H1 (cell line): Measurements from ENCODE around the gene FSIP1. TPM values are rescaled to one million over a fixed set of nuclear protein-coding genes. Genes with fewer than 3 reads are reported as not detected.
A peak's percentile ranks its signal among the peaks of the same experiment; 100 is the strongest.

ENCODE experiments used
- CTCF ChIA-PET: fragments of 300-600 bp; sonication (Branson Sonifier 250); formaldehyde crosslinking; loops from one replicate; lab custom pipeline; 2021; ENCODE audit not compliant: partially characterized antibody; lab: Charles Lee
- POLR2A ChIA-PET: fragments of 300-600 bp; sonication (Branson Sonifier 250); formaldehyde crosslinking; loops from one replicate; lab custom pipeline; 2021; ENCODE audit warnings: inconsistent platforms; ENCODE audit not compliant: partially characterized antibody; lab: Charles Lee
- DNase-seq, 2 experiments: peaks; one replicate each; pipeline versions ENCODE4 v3.0.0 to v3.0.0-alpha.2; 2010 to 2022; ENCODE audit warnings: low spot score in 2 of 2, low read depth in 1 of 2, mixed read lengths in 1 of 2
- FAIRE-seq: peaks from 2 replicates; lab custom pipeline; 2011; peaks lifted over from hg19 to GRCh38; lab: Jason Lieb, UNC
- H2AFZ ChIP-seq: 2 replicates; pipeline ENCODE4 v1.8.1; 2012; ENCODE audit warnings: low read length, inconsistent platforms
- H2AK5ac ChIP-seq: 2 replicates; pipeline ENCODE4 v1.6.1; 2013; ENCODE audit warnings: low read depth, low read length
- H2BK120ac ChIP-seq: replicated peaks from 2 replicates; pipeline ENCODE3; 2013; ENCODE audit warnings: low read depth, low read length, inconsistent platforms
- H2BK12ac ChIP-seq: 2 replicates; pipeline ENCODE4 v1.6.1; 2013; ENCODE audit warnings: low read depth, low read length
- H2BK15ac ChIP-seq: 2 replicates; pipeline ENCODE4 v1.6.1; 2013; ENCODE audit warnings: low read length
- H2BK20ac ChIP-seq: 2 replicates; pipeline ENCODE4 v1.6.1; 2013; ENCODE audit warnings: low read length
- H2BK5ac ChIP-seq: 2 replicates; pipeline ENCODE4 v1.6.1; 2013; ENCODE audit warnings: low read depth, low read length
- H3K14ac ChIP-seq: 2 replicates; pipeline ENCODE4 v1.6.1; 2013; ENCODE audit warnings: inconsistent platforms; ENCODE audit not compliant: insufficient read length
- H3K18ac ChIP-seq: 2 replicates; pipeline ENCODE4 v1.6.1; 2013; ENCODE audit warnings: low read length; ENCODE audit errors: extremely low read depth
- H3K23ac ChIP-seq: 2 replicates; pipeline ENCODE4 v1.6.1; 2013; ENCODE audit warnings: inconsistent platforms; ENCODE audit not compliant: insufficient read length
- H3K23me2 ChIP-seq: 2 replicates; pipeline ENCODE4 v1.6.1; 2013; ENCODE audit warnings: low read depth, low read length
- H3K27ac ChIP-seq: 2 replicates; pipeline ENCODE4 v1.6.1; 2011; ENCODE audit warnings: low read depth, low read length, inconsistent platforms
- H3K27me3 ChIP-seq, 4 experiments: replicated peaks in 1 of 4; 1 replicate in 1 of 4; 2 replicates in 3 of 4; pipeline versions ENCODE4 v1.6.1 to v1.8.1; 2011 to 2013; ENCODE audit warnings: low read length in 3 of 4, mild to moderate bottlenecking in 3 of 4, inconsistent platforms in 2 of 4, mixed read lengths in 2 of 4, moderate library complexity in 1 of 4; ENCODE audit not compliant: control insufficient read depth in 3 of 4, insufficient read depth in 3 of 4; ENCODE audit errors: extremely low read depth in 1 of 4
- H3K36me3 ChIP-seq, 4 experiments: 2 replicates each; pipeline versions ENCODE4 v1.6.1 to v1.8.1; 2011 to 2013; ENCODE audit warnings: mild to moderate bottlenecking in 4 of 4, low read length in 3 of 4, moderate library complexity in 2 of 4, control low read depth in 1 of 4, inconsistent platforms in 1 of 4; ENCODE audit not compliant: insufficient read depth in 4 of 4, control insufficient read depth in 2 of 4
- H3K4ac ChIP-seq: replicated peaks from 2 replicates; pipeline ENCODE3; 2013; ENCODE audit warnings: low read length, low read depth, mixed read lengths, inconsistent platforms; ENCODE audit not compliant: insufficient read length
- H3K4me1 ChIP-seq, 4 experiments: replicated peaks in 1 of 4; 1 replicate in 1 of 4; 2 replicates in 3 of 4; pipeline versions ENCODE4 v1.6.1 to v1.8.1; 2011 to 2013; ENCODE audit warnings: low read length in 3 of 4, inconsistent platforms in 2 of 4, mixed read lengths in 1 of 4; ENCODE audit not compliant: insufficient read depth in 4 of 4, control insufficient read depth in 3 of 4
- H3K4me2 ChIP-seq, 2 experiments: 2 replicates each; pipeline versions ENCODE4 v1.6.1 to v1.8.1; 2011 to 2013; ENCODE audit warnings: low read depth in 2 of 2, low read length in 2 of 2, control low read depth in 1 of 2, inconsistent platforms in 1 of 2, mild to moderate bottlenecking in 1 of 2; ENCODE audit not compliant: insufficient read depth in 1 of 2
- H3K4me3 ChIP-seq, 4 experiments: fragments of 200-600, 300-600 bp in 1 of 4; sonication (generic), shearing (Covaris generic), sonication (Bioruptor Twin) in 1 of 4; 2 replicates each; pipeline versions ENCODE4 v1.5.1 to v1.8.1; 2011 to 2016; ENCODE audit warnings: low read length in 4 of 4, low read depth in 3 of 4, control low read depth in 2 of 4, inconsistent platforms in 2 of 4, mild to moderate bottlenecking in 2 of 4, mixed read lengths in 1 of 4, moderate library complexity in 1 of 4; ENCODE audit not compliant: insufficient read depth in 2 of 4; ENCODE audit errors: extremely low read depth in 1 of 4
- H3K56ac ChIP-seq: replicated peaks from 2 replicates; pipeline ENCODE3; 2013; ENCODE audit warnings: low read depth, mild to moderate bottlenecking, mixed read lengths, low read length, inconsistent platforms; ENCODE audit not compliant: insufficient read length
- H3K79me1 ChIP-seq: 2 replicates; pipeline ENCODE4 v1.6.1; 2013; ENCODE audit warnings: low read depth, low read length, control low read depth
- H3K79me2 ChIP-seq, 2 experiments: 2 replicates each; pipeline versions ENCODE4 v1.6.1 to v1.8.1; 2012 to 2013; ENCODE audit warnings: low read length in 2 of 2, mild to moderate bottlenecking in 2 of 2, inconsistent platforms in 1 of 2; ENCODE audit not compliant: insufficient read depth in 2 of 2, control insufficient read depth in 1 of 2
- H3K9ac ChIP-seq, 4 experiments: replicated peaks in 1 of 4; 1 replicate in 1 of 4; 2 replicates in 3 of 4; pipeline versions ENCODE4 v1.6.1 to v1.8.1; 2011 to 2013; ENCODE audit warnings: low read depth in 3 of 4, low read length in 3 of 4, control low read depth in 2 of 4, mild to moderate bottlenecking in 2 of 4, moderate library complexity in 2 of 4, inconsistent platforms in 1 of 4; ENCODE audit errors: extremely low read depth in 1 of 4
- H3K9me3 ChIP-seq, 2 experiments: 2 replicates each; pipeline versions ENCODE4 v1.6.1 to v1.8.1; 2012 to 2013; ENCODE audit warnings: mild to moderate bottlenecking in 2 of 2, moderate library complexity in 2 of 2, control low read depth in 1 of 2, inconsistent platforms in 1 of 2, low read depth in 1 of 2, low read length in 1 of 2, mixed read lengths in 1 of 2; ENCODE audit not compliant: insufficient read depth in 2 of 2
- H4K20me1 ChIP-seq, 2 experiments: replicated peaks in 1 of 2; 2 replicates each; pipeline versions ENCODE3 to v1.8.1; 2011 to 2013; ENCODE audit warnings: inconsistent platforms in 2 of 2, low read length in 2 of 2, mild to moderate bottlenecking in 1 of 2; ENCODE audit not compliant: insufficient read depth in 2 of 2, control insufficient read depth in 1 of 2
- H4K5ac ChIP-seq: 2 replicates; pipeline ENCODE4 v1.6.1; 2013; ENCODE audit warnings: low read length, low read depth, mixed read lengths, inconsistent platforms; ENCODE audit not compliant: insufficient read length
- H4K8ac ChIP-seq: 2 replicates; pipeline ENCODE4 v1.8.0; 2013; ENCODE audit warnings: mild to moderate bottlenecking, moderate library complexity, low read length, inconsistent platforms; ENCODE audit not compliant: insufficient read depth; ENCODE audit errors: extremely low read depth
- H4K91ac ChIP-seq: replicated peaks from 2 replicates; pipeline ENCODE3; 2013; ENCODE audit warnings: low read length, mixed read lengths, inconsistent platforms; ENCODE audit not compliant: insufficient read length
- POLR2A ChIP-seq, 2 experiments: IDR thresholded peaks; 1 replicate in 1 of 2; 2 replicates in 1 of 2; pipeline ENCODE4 v1.6.1; 2011; ENCODE audit warnings: low read depth in 2 of 2, low read length in 2 of 2, mild to moderate bottlenecking in 2 of 2; ENCODE audit errors: control extremely low read depth in 1 of 2
- POLR2AphosphoS5 ChIP-seq: IDR thresholded peaks from 2 replicates; pipeline ENCODE4 v1.6.1; 2011; ENCODE audit warnings: low read depth, low read length
- SAP30 ChIP-seq: fragments of 300-600 bp; sonication (generic); IDR thresholded peaks from 2 replicates; pipeline ENCODE4 v1.7.1; 2012; ENCODE audit warnings: low read length, moderate library complexity, mild to moderate bottlenecking, inconsistent platforms; ENCODE audit not compliant: insufficient read depth, insufficient replicate concordance
- WGBS, 2 experiments: shearing (Covaris generic) in 1 of 2; methylation state at CpG; one replicate each; pipeline versions ENCODE4 v1.1.6 to v1.1.7; 2013 to 2015; ENCODE audit warnings: low lambda C conversion rate in 2 of 2, mixed read lengths in 2 of 2, inconsistent platforms in 1 of 2, low coverage in 1 of 2, missing lambda C conversion rate in 1 of 2; ENCODE audit not compliant: insufficient replicate concordance in 2 of 2, insufficient coverage in 1 of 2, insufficient read length in 1 of 2; ENCODE audit errors: extremely low coverage in 1 of 2, missing lambda C conversion rate in 1 of 2; 5-methylcytosine and 5-hydroxymethylcytosine counted together
- polyA plus RNA-seq, 7 experiments: library from polyadenylated mRNA; depleted of rRNA in 3 of 7; stranded (reverse) in 5 of 7; unstranded in 2 of 7; fragments of >200 nt in 5 of 7; fragments of 200-250 nt in 2 of 7; gene quantifications; 1 replicate in 5 of 7; 2 replicates in 1 of 7; 4 replicates in 1 of 7; pipeline versions ENCODE4 v1.2.1 to v1.2.3, GENCODE V29; 2011 to 2013; ENCODE audit warnings: missing spikeins in 2 of 7, mixed read lengths in 2 of 7
- total RNA-seq: library from RNA; stranded (reverse); fragmentation: NEBNext Ultra II Directional; extraction: Animal tissue kit (Norgen Biotek cat#: 25700); gene quantifications from 2 replicates; pipeline ENCODE4 v1.2.1, GENCODE V29; 2021

The FSIP1 gene
- total and polyA plus RNA-seq, 2 of the 8 experiments (the other 6 are each of a cell fraction or from before 2014, with no cell fraction given): 0.18 to 1.3 TPM

GRCh38 chr15:39587731-39588530 is 194.7 kb downstream of the FSIP1 start:
- FAIRE-seq (no peak), DNase-seq (no peak)
- Histone ChIP-seq H3K18ac (no peak overlapping the region), H3K56ac (no peak overlapping the region), H2AFZ (no peak overlapping the region), H3K14ac (no peak overlapping the region), H3K79me1 (no peaks in the 10 kb centered on the region), H3K27me3 (no peaks in the 10 kb centered on the region), H2BK15ac (no peak overlapping the region), H4K91ac (no peak overlapping the region), H2BK20ac (no peak overlapping the region), H3K36me3 (peaks cover 58 to 95% (median 87%) of the 10 kb centered on the region in 4 experiments), H3K27ac (no peak overlapping the region), H4K20me1 (peaks cover 0 to 2% of the 10 kb centered on the region in 2 experiments), H3K23ac (no peak overlapping the region), H3K79me2 (peaks cover 0 to 3% of the 10 kb centered on the region in 2 experiments; a peak in 2 of 4 replicates), H3K9ac (no peak overlapping the region), H2BK5ac (no peak overlapping the region), H4K5ac (no peak overlapping the region), H3K23me2 (no peaks in the 10 kb centered on the region), H3K4ac (no peak overlapping the region), H2AK5ac (no peak overlapping the region), H3K9me3 (no peaks in the 10 kb centered on the region), H2BK12ac (no peak overlapping the region), H3K4me1 (peaks cover 0 to 4% (median 0%) of the 10 kb centered on the region in 4 experiments; a peak in 2 of 7 replicates), H4K8ac (no peak overlapping the region), H3K4me2 (no peak overlapping the region), H2BK120ac (no peak overlapping the region), H3K4me3 (no peak overlapping the region)
- CTCF ChIA-PET: interaction anchor here (1.4 to 1.8 kb wide), 2 partner anchors 11 to 169 kb away, joined by 3 to 6 read pairs; no protein-coding TSS in a partner anchor
- no peak for TF ChIP-seq SAP30
- TF ChIP-seq POLR2A (IDR thresholded peaks at IDR 0.05; ENCODE audit: control extremely low read depth in 1 of 2, low read depth in 2 of 2, low read length in 2 of 2): peak in 1 of 2 experiments; percentile 24
- TF ChIP-seq POLR2AphosphoS5: peak; percentile 75; the same call in 1 of the 2 replicates
- 86% methylated on average over 13 of the region's 13 CpGs; no CpG with 5 or more reads in 1 of the 2 experiments for WGBS, 2 experiments
- POLR2A ChIA-PET: interaction anchor here (0.9 to 16.2 kb wide), 3 partner anchors 6 to 23 kb away, joined by 6 to 117 read pairs (median 7); partner anchors contain the start of gene THBS1
